Skeletal muscle cell (primary cell): ENCODE measurements around the gene DAB2IP.
"Not testable (repeated sequence)": the region's sequence is repeated elsewhere in the genome, so short reads cannot be mapped to it uniquely, and the experiment has no call there.

Experiments used
- DNase-seq: peaks from one replicate; pipeline ENCODE4 v3.0.0-alpha.2; 2010; ENCODE audit warnings: low read depth
- H3K4me3 ChIP-seq: 2 replicates; pipeline ENCODE4 v1.5.1; 2011; ENCODE audit warnings: low read depth, mild to moderate bottlenecking, control low read depth, low read length, moderate library complexity

Gene DAB2IP

DNA sequence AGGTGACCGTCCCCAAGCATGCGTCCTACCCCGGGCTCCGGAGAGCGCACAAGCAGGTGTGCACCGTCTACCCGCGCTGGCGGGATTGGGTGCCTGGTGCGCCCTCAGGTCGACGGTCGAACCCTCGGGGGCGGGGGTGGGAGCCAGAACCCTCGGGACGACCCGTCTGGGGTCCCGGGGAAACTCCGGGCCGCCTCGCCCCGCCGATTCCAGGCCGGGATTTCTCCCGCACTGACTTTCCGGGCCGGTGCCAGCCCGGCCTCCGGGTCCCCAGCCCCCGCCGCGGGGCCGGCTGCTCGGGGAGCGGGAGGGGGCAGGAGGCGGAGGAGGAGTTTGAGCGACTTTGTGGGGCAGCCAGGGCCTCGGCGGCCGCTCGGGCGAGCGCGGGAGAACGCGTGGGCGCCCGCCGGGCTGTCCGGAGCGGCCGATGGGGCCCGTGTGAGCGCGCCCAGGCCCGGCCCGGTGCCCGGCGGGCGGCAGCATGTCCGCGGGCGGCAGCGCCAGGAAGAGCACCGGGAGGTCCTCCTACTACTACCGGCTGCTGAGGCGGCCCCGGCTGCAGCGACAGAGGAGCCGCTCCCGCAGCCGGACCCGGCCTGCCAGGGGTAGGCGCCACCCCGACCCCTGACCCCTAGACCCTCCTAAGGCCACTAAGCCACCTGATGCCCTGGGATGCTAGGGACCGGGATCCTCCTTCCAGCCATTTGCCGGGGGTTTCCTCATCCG, at the start of gene DAB2IP:
Gene DAB2IP, plus strand, starts transcription at position 340 of the 726 bp plus-strand sequence. Its CDS starts 142 bp downstream, at position 482.
- H3K4me3 ChIP-seq: peak within 1 kb of the TSS; percentile 53

GRCh38 chr9:121603028-121603427, 48.4 kb upstream of the DAB2IP start:
- no peak overlapping the region for H3K4me3 ChIP-seq
- DNase-seq: no peak

More for the DNA sequence above, at the start of gene DAB2IP:
- no peak for DNase-seq

DNA sequence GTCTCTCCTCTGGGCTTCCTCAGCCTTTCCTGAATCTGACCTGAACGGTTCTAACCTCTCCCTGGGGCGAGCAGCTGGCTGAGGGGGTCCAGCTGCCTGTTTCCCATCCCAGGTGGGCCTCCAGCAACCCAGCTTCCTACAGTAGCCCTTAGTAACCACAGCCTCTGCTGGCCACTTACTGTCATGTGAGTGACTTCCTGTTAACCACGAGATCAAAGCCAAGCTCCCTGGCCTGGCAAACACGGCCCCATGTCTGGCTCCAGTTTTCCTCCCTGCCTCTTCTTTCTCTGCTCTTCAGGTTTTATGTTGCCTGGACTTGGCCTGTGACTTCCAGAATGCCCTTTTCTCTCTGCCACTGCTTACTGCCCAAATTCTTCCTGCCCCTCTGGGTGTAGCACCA, 47.2 kb upstream of the DAB2IP start:
- DNase-seq: no peak

DNA sequence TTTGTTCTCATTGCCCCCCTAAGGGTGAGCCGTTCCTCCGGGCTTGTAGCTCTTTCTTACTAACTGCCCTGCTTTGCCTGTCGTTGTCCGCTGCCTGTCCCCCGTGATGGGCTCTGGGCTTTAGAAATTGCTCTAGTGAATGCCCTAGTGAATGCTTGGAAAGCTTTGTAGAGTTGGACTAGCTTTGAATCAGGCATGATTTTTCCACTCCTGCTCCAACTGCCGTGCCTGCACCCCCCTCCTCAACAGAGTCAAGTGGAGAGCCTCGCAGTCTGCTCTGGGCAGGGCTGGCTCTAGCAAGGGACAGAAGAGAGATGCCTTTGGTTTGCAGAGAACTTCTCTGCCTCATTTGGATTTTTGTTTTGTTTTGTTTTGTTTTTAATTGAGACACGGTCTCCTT, 46.8 kb upstream of the DAB2IP start:
- no peak for DNase-seq
- H3K4me3 ChIP-seq: no peak overlapping the region

More for the DNA sequence above, 47.2 kb upstream of the DAB2IP start:
- no peak overlapping the region for H3K4me3 ChIP-seq

DNA sequence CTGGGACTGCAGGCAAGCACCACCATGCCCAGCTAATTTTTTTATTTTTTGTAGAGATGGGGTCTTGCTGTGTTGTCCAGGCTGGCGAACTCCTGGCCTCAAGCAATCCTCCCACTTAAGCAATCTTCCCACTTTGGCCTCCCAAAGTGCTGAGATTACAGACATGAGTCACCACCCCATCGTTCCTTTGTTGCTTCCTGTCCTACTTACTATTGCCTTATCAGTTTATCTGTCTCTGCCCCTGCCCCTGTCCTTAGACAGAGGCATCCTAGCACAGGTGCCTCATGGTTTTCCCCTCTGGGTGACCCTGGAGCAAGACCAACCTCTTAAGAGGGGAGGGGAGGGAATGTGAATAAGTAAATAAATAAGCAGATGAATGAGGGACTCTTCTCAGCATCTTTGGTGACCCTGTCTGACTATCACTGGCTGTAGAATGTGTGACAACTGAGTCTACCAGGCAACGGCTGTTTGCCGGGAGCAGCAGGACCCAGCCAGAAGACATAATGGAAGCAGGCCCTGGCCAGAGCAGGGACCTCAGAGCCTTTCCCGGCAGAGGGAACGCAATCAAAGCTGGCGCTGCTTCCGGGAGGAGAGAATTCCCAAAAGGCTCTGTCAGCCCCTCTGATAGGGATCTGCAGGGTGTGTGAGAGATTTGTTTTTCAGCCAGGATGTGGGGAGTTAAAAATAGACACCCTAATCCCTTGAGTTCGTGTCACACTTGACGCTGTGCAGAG, 43.8 kb upstream of the DAB2IP start:
- DNase-seq: no peak
- no peak overlapping the region for H3K4me3 ChIP-seq

DNA sequence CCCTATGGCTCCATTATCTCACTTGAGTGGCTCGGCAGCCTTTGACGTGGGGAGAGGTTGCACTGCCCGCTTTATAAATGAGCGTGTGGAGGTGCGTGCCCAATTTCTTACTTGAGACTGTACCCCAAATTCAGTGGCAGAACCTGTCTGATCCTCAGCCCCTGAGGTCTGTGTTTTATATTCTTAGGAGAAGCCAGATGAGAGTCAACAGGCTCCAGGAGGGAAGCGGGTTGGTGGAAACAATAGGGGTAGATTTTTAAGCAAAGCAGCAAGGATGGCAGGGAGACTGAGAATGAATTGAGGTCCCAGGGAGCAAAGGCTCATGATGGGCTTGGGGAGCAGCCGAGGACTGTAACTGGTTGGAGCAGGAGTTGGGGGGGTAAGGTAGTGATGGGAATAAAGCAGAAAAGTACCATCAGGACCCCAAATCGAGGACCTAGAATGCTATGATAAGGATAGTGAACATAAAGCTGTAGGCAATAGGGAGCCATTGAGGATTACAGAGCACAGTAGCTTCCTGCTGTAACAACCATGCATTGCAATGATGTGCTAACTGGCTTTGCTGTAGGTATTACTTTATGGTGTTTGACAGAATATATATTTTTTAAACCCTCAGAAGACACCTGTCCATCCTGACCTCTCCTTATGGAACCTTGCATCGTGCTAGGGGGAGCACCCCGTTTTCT, 43.1 kb upstream of the DAB2IP start:
- no peak overlapping the region for H3K4me3 ChIP-seq
- DNase-seq: no peak

DNA sequence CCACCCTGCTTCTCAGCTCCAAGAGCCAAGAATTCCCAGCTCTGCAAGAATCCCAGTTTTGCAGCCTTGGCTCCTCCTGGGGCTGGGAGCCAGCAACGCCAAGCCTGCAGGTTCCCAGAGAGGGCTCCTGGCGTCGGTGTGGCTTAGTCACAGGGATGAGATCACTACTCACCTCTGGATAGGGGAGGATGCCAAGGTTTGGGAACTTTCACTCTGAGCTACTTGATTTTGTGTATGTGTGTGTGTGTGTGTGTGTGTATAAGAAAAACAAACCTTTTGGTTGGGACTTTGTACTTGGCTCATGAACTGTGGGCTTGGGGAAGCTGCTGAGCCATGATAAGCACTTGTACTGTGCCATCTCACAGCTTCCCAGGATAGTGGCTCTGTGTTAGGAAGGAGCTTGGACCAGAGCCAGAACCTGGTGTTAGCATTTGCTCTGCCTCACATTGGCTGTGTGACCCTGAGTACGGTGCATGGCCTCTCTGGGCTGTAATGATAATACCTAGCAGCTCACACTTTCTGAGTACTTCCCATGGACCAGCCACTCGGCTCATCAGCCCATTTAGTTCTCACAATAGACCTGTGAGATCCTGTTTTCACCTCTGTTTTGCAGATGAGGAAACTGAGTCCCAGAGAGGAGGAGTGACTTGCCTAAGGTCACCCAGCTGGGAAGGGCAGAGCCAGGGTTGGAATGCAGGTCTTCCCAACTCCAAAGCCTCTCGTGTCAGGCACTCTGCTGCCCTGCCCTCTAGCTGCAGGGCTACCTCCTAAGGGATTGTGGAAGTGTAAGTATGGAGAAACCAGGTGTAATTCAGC, 41.4 kb upstream of the DAB2IP start:
- DNase-seq: peak; percentile 15
- no peak overlapping the region for H3K4me3 ChIP-seq

GRCh38 chr9:121610638-121610953, 40.8 kb upstream of the DAB2IP start:
- no peak overlapping the region for H3K4me3 ChIP-seq
- DNase-seq: no peak

DNA sequence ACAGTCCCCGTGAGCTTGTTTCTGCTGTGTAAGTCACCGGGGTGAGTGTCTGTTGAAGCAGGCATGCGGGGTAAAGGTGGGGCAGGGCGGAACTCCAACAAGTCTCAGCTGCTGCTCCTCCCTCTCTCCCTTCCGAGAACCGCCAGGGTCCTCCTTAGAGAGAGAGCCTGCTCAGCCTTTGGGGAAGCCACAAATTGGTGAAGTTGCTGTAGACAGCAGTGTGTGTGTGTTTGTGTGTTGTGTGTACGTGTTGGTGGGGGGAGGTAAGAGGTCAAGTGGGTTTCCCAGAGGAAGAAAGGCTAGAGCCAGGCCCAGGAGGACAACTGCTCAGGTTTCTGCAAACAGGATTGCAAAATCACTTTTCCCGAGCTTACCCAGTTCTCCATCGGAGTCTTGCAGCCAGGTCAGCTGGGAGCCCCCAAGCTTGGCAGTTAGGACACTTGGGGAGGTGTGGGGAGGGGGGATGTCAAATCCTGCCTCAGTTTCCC, 38.9 kb upstream of the DAB2IP start:
- DNase-seq: no peak
- H3K4me3 ChIP-seq: no peak overlapping the region

GRCh38 chr9:121613009-121613752, 38.3 kb upstream of the DAB2IP start:
- H3K4me3 ChIP-seq: no peak overlapping the region
- no peak for DNase-seq

DNA sequence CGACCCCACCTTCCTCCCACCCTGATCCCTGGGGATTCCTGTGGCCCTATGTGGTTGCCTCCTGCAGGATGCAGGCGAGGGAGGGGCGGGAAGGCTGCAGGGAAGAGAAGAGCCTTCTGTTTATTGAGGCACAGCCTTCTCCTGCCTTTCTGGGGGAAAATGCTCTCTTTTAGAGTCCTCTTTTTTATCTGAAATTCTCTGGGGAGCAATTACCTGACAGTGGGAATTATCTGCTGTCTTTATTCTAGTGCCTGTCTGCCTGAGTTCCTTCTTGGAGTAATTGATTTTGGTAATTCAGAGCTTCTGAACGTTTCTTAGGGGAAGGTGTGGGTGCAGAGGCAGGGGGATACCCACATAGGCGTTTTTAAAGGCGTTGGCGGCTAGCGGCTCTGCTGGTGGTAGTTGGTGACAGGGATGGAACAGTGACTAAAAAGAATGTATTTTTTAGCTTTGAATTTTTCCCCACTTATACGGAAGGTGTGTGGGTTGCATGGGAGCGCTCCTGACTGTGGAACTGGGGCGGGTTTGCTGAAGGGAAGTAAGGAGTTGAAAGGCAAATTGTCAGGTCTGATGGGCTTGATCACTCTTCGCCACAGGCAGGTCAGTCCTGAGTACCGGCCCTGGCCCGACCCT, 35.2 kb upstream of the DAB2IP start:
- no peak overlapping the region for H3K4me3 ChIP-seq

GRCh38 chr9:121618504-121618903, 32.9 kb upstream of the DAB2IP start:
- DNase-seq: no peak
- no peak overlapping the region for H3K4me3 ChIP-seq

More for the DNA sequence above, 35.2 kb upstream of the DAB2IP start:
- no peak for DNase-seq

GRCh38 chr9:121618910-121619309, 32.5 kb upstream of the DAB2IP start:
- DNase-seq, H3K4me3 ChIP-seq: not testable (repeated sequence)

GRCh38 chr9:121619545-121620324, 31.7 kb upstream of the DAB2IP start:
- H3K4me3 ChIP-seq: no peak overlapping the region
- no peak for DNase-seq

GRCh38 chr9:121620325-121620673, 31.1 kb upstream of the DAB2IP start:
- no peak overlapping the region for H3K4me3 ChIP-seq
- no peak for DNase-seq

GRCh38 chr9:121620777-121621449, 30.5 kb upstream of the DAB2IP start:
- H3K4me3 ChIP-seq: no peak overlapping the region
- no peak for DNase-seq
